Heart left ventricle (tissue), 13 donors: ENCODE results near the gene CYP2S1.

Source experiments
- CTCF ChIP-seq, 12 donors: fragments of 200-600 bp; sonication (generic) in 4 of 12; IDR thresholded peaks; one replicate each; pipeline versions ENCODE4 v1.5.0 to v1.8.0; 2018 to 2022; ENCODE audit warnings: antibody characterized with exemption in 12 of 12, mild to moderate bottlenecking in 5 of 12
- POLR2A ChIP-seq, 2 donors: fragments of 450-650 bp; IDR thresholded peaks; one replicate each; pipeline ENCODE4 v1.6.1; 2017; ENCODE audit warnings: antibody characterized with exemption in 2 of 2, mild to moderate bottlenecking in 2 of 2, moderate library complexity in 2 of 2
- donor health status: ischemic (EF 13 %, LVEDD 7.1; RV severe dilation, severe dysfunction).
- donor health status: DM: no; HTN: yes; CAD: no.
- donor health status: DM: no; HTN: no; CAD: no.
- donor health status: ischemic (EF 25% LVEDD 6.9; RV normal size, moderate dysfunction).
- donor health status: ischemic (EF 25% LVEDD 5.7; RV mildly dilated, moderate dysfunction).
- donor health status: ischemic (EF 35%, LVEDD 5.7; RV mildly dilated, moderate dysfunction).
- donor health status: nonischemic (EF 11% LVEDD 7.7; RV severe dilation, severe dysfunction).
- donor health status: DM: yes; HTN: yes; CAD: no.
- donor health status: PGD.
- donor health status: ischemic (EF 29% LVEDD 5.4; RV normal size, mild dysfunction).
- donor health status: nonischemic (EF 23%, LVEDD 6.1; RV moderate dilation, normal function).

GRCh38 chr19:41239363-41239762, 46.3 kb downstream of the CYP2S1 start:
- no peak for TF ChIP-seq CTCF (IDR thresholded peaks at IDR 0.05)
- no peak for TF ChIP-seq POLR2A (IDR thresholded peaks at IDR 0.05)
